Type B pancreatic cell (in vitro differentiated cells): ENCODE measurements around the gene IL1RAPL2. TPM values are rescaled to one million over a fixed set of nuclear protein-coding genes. Genes with fewer than 3 reads are reported as not detected.

Experiments
- DNase-seq: peaks from one replicate; pipeline ENCODE4 v3.0.0; 2021; ENCODE audit warnings: mixed read lengths; ENCODE audit not compliant: unreplicated experiment; ENCODE audit errors: extremely low spot score
- H3K27ac Mint-ChIP-seq: 2 replicates; pipeline ENCODE4 v1.8.0; 2021; ENCODE audit warnings: mild to moderate bottlenecking, mixed read lengths
- H3K27me3 Mint-ChIP-seq: 2 replicates; pipeline ENCODE4 v1.8.0; 2021; ENCODE audit warnings: mixed read lengths
- H3K36me3 Mint-ChIP-seq: 2 replicates; pipeline ENCODE4 v1.8.0; 2021; ENCODE audit warnings: mixed read lengths
- H3K4me1 Mint-ChIP-seq: one replicate; pipeline ENCODE4 v1.8.0; 2021; ENCODE audit warnings: mixed read lengths; ENCODE audit not compliant: unreplicated experiment
- H3K4me3 Mint-ChIP-seq: 2 replicates; pipeline ENCODE4 v1.8.0; 2021; ENCODE audit warnings: mild to moderate bottlenecking, mixed read lengths
- H3K9me3 Mint-ChIP-seq: 2 replicates; pipeline ENCODE4 v1.8.0; 2021; ENCODE audit warnings: mixed read lengths
- CTCF ChIP-seq: fragments of 200-600 bp; sonication (generic); conservative IDR thresholded peaks from 2 replicates; pipeline ENCODE4 v1.5.0; 2021; ENCODE audit warnings: antibody characterized with exemption, mild to moderate bottlenecking
- total RNA-seq: library from RNA; stranded (reverse); gene quantifications from 2 replicates; pipeline ENCODE4 v1.2.1, GENCODE V29; 2021; ENCODE audit warnings: low replicate concordance

The IL1RAPL2 gene
- total RNA-seq, 1 donor from 2014 or later = 4.5 TPM

- no peak overlapping the region for H3K27ac Mint-ChIP-seq
- no peak for DNase-seq
- no peaks in the 10 kb centered on the region for H3K4me1 Mint-ChIP-seq
- no peaks in the 10 kb centered on the region for H3K9me3 Mint-ChIP-seq
- no peaks in the 10 kb centered on the region for H3K27me3 Mint-ChIP-seq
- no peaks in the 10 kb centered on the region for H3K36me3 Mint-ChIP-seq
- H3K4me3 Mint-ChIP-seq = no peak overlapping the region
- TF ChIP-seq CTCF = no peak
Observed at GRCh38 chrX:105038672-105039328, 472.8 kb downstream of the IL1RAPL2 start.

GRCh38 chrX:105050921-105051320, 484.9 kb downstream of the IL1RAPL2 start:
- no peak for TF ChIP-seq CTCF
- H3K27ac Mint-ChIP-seq = no peak overlapping the region
- peaks cover 4% of the 10 kb centered on the region for H3K9me3 Mint-ChIP-seq
- H3K36me3 Mint-ChIP-seq = no peaks in the 10 kb centered on the region
- no peaks in the 10 kb centered on the region for H3K27me3 Mint-ChIP-seq
- H3K4me3 Mint-ChIP-seq = no peak overlapping the region
- no peak for DNase-seq
- H3K4me1 Mint-ChIP-seq = no peaks in the 10 kb centered on the region

GRCh38 chrX:105051364-105051763, 485.4 kb downstream of the IL1RAPL2 start:
- no peak for DNase-seq
- Mint-ChIP-seq H3K27ac (no peak overlapping the region), H3K36me3 (no peaks in the 10 kb centered on the region), H3K4me1 (no peaks in the 10 kb centered on the region), H3K4me3 (no peak overlapping the region), H3K9me3 (peaks cover 4% of the 10 kb centered on the region), H3K27me3 (no peaks in the 10 kb centered on the region)
- no peak for TF ChIP-seq CTCF

- no peak overlapping the region for H3K27ac Mint-ChIP-seq
- no peak overlapping the region for H3K4me3 Mint-ChIP-seq
- no peaks in the 10 kb centered on the region for H3K27me3 Mint-ChIP-seq
- no peak for DNase-seq
- TF ChIP-seq CTCF = no peak
- no peaks in the 10 kb centered on the region for H3K36me3 Mint-ChIP-seq
- no peaks in the 10 kb centered on the region for H3K4me1 Mint-ChIP-seq
- H3K9me3 Mint-ChIP-seq = peaks cover 4% of the 10 kb centered on the region
Observed at GRCh38 chrX:105052926-105053325, 486.9 kb downstream of the IL1RAPL2 start.

- Mint-ChIP-seq H3K4me3 (no peak overlapping the region), H3K4me1 (no peaks in the 10 kb centered on the region), H3K27me3 (no peaks in the 10 kb centered on the region), H3K27ac (no peak overlapping the region), H3K36me3 (no peaks in the 10 kb centered on the region), H3K9me3 (no peaks in the 10 kb centered on the region)
- no peak for TF ChIP-seq CTCF
- DNase-seq = no peak
Observed at GRCh38 chrX:105063743-105064142, 497.7 kb downstream of the IL1RAPL2 start.

- Mint-ChIP-seq H3K4me3 (no peak overlapping the region), H3K27ac (no peak overlapping the region), H3K9me3 (peaks cover 4% of the 10 kb centered on the region), H3K4me1 (no peaks in the 10 kb centered on the region), H3K27me3 (no peaks in the 10 kb centered on the region), H3K36me3 (no peaks in the 10 kb centered on the region)
- no peak for TF ChIP-seq CTCF
- DNase-seq = no peak
Observed at GRCh38 chrX:105098201-105098600, 532.2 kb downstream of the IL1RAPL2 start.
